ENCODE results near the gene PSPH.
A peak's percentile ranks its signal among the peaks of the same experiment; 100 is the strongest.

The PSPH gene

DNA sequence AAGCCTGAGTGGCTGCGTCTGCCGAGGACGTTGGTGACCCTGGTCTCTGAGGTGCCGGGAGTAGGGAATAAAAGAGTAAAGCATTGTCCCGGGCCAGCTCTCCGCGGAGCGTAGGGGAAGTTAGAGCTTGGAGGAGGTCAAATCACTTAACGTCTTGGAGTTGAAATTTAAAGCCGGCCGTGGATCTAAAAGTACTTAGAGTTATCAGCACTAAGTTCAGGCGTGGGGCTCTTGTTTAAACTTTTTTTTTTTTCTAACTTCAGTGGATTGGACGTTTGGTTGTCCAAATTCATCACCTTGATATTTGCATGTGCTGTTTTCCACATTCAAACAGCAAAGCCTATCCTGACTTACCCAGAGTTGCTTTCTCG is 86.2 kb downstream of the PSPH start:
- intact Hi-C loops (cut with micrococcal nuclease): loop anchor here (2.0 to 5.0 kb wide), 2 partner anchors 36 to 78 kb away; partner anchors contain the start of gene ZNF713
- peak overlapping the region; percentile 95 for H3K27ac Mint-ChIP-seq
- no peaks in the 10 kb centered on the region for H3K9me3 Mint-ChIP-seq

DNA sequence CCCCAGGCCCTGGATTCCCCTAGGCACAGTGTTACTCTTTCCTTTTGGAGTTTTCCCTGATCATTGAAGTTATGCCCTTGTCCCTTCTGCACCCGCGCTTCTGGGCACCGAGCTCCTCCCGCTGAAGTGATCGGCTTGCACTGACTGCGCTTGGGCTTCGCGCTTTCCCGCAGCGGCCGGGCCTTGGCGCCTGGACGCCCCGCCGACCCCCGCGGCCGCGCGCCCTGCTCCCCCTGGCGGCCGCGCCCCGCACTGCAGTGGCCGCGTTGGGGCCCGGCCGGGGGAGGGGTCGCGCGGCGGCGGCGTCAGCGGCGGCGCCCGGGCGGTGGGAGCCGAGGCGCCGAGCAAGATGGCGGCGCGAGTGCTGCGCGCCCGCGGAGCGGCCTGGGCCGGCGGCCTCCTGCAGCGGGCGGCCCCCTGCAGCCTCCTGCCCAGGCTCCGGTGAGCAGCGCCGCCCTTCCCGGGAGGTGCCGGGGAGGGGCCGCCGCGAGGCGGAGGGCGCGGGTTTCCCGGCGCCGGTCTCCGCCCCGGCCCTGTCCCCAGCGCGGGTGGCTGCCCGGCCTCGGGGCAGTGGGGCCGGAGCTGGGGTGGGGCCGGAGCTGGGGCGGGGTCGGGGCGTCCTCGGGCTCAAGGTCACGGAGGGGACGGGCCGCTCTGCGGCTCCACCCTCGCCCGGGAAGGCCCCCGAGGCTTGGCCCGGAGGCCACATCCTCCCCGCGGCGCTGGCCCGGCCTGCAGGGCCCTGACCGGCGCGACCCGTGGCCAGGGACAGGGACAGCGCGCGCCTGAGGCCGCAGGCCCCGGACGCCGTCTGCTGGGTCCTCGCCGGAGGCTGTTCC is 86.8 kb downstream of the PSPH start, which contains the start of gene NIPSNAP2:
Gene NIPSNAP2, plus strand, starts transcription at position 325 of the 839 bp plus-strand sequence. Its CDS starts 25 bp downstream, at position 350.
- H3K36me3 Mint-ChIP-seq (ENCODE audit: low read depth): peaks cover 35% of the 10 kb centered on the region
- no peaks in the 10 kb centered on the region for H3K9me3 Mint-ChIP-seq
- peaks cover 14% of the 10 kb centered on the region for H3K27me3 Mint-ChIP-seq
- peak within 1 kb of the TSS; percentile 95 for H3K27ac Mint-ChIP-seq
- H3K4me3 Mint-ChIP-seq: peak within 1 kb of the TSS; percentile 93
- intact Hi-C loops (cut with micrococcal nuclease): loop anchor here (1.0 to 5.0 kb wide), 4 partner anchors 13 to 323 kb away; partner anchors contain the start of genes MRPS17 and ZNF713
- H3K4me1 Mint-ChIP-seq (ENCODE audit: low read depth): peaks cover 37% of the 10 kb centered on the region

More for the DNA sequence above, 86.2 kb downstream of the PSPH start:
- Mint-ChIP-seq H3K36me3 (ENCODE audit: low read depth) (peaks cover 41% of the 10 kb centered on the region), H3K4me1 (ENCODE audit: low read depth) (peaks cover 40% of the 10 kb centered on the region), H3K4me3 (peak overlapping the region; percentile 93), H3K27me3 (peaks cover 14% of the 10 kb centered on the region)

DNA sequence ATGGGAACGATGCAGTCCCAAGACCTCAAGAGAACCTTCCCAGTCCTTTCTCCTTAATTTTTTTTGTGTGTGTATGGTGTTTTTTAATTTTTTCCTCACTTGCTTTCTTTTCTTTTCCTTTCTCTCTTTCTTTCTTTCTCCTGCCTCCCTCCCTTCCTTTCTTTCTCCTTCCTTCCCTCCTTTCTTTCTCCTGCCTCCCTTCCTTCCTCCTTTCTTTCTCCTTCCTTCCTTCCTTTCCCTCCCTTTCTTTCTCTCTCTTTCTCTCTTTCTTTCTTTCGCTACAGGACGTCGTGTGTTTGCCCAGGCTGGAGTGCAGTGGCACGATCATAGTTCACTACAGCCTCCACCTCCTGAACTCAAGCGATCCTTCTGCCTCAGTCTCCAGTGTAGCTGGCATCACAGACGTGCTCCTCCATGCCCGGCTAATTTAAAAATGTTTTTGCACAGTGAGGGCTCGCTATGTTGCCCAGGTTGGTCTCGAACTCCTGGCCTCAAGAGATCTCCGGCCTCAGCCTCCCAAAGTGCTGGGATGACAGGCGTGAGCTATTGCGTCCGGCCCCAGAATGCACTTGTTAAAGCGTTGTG is 87.6 kb downstream of the PSPH start:
- peak overlapping the region; percentile 70 for H3K4me3 Mint-ChIP-seq
- peak overlapping the region; percentile 54 for H3K27ac Mint-ChIP-seq
- peaks cover 14% of the 10 kb centered on the region for H3K27me3 Mint-ChIP-seq
- no peaks in the 10 kb centered on the region for H3K9me3 Mint-ChIP-seq
- intact Hi-C loops (cut with micrococcal nuclease): loop anchor here (1.0 to 2.0 kb wide), 3 partner anchors 12 to 322 kb away; partner anchors contain the start of gene MRPS17
- peaks cover 27% of the 10 kb centered on the region for H3K36me3 Mint-ChIP-seq (ENCODE audit: low read depth)
- peaks cover 30% of the 10 kb centered on the region for H3K4me1 Mint-ChIP-seq (ENCODE audit: low read depth)

DNA sequence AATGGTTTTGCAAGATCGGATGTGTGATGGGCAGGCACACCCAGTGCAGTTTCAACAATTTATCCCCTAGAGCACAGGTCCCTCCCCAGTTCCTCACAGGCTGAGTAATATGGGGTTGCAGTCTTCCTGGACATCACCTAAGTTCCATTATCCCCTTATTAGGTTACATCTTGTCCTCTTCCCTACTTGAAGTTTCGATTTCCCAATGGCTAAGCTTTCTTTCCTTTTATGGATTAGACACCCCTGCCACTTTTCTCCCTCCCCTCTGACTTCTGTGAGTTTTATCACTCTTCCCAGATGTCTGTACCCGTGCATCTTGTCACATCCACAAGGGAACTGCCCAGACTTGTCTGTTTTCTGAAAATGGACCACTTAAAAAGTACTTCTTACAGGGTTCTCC is 89.2 kb downstream of the PSPH start:
- Mint-ChIP-seq H3K36me3 (ENCODE audit: low read depth) (peaks cover 13% of the 10 kb centered on the region), H3K4me3 (no peak overlapping the region), H3K4me1 (ENCODE audit: low read depth) (peaks cover 23% of the 10 kb centered on the region), H3K9me3 (no peaks in the 10 kb centered on the region), H3K27me3 (peaks cover 14% of the 10 kb centered on the region), H3K27ac (peak overlapping the region; percentile 2)
- intact Hi-C loops (cut with micrococcal nuclease): no loop called here
